SH-SY5Y (cell line): ENCODE results near the gene DGKG.

Experiments
- GATA2 ChIP-seq: IDR thresholded peaks from 2 replicates; pipeline ENCODE4 v1.6.1; 2011; ENCODE audit warnings: mild to moderate bottlenecking, low read depth, low read length
- GATA3 ChIP-seq: IDR thresholded peaks from 2 replicates; pipeline ENCODE4 v1.6.1; 2011; ENCODE audit warnings: low read depth, mild to moderate bottlenecking, low read length, moderate library complexity

Gene DGKG

GRCh38 chr3:186281176-186281575, 80.9 kb downstream of the DGKG start:
- TF ChIP-seq GATA2, result no peak
- no peak for TF ChIP-seq GATA3

- TF ChIP-seq GATA3 (no peak), GATA2 (no peak)
Measured at GRCh38 chr3:186280737-186281136, 81.3 kb downstream of the DGKG start.

- TF ChIP-seq GATA3, result no peak
- TF ChIP-seq GATA2, result no peak
Measured at GRCh38 chr3:186277268-186277909, 84.6 kb downstream of the DGKG start.

- TF ChIP-seq GATA2 (no peak), GATA3 (no peak)
Measured at GRCh38 chr3:186275436-186275835, 86.6 kb downstream of the DGKG start.

- TF ChIP-seq GATA3 (no peak), GATA2 (no peak)
Measured at GRCh38 chr3:186273586-186273985, 88.4 kb downstream of the DGKG start.

GRCh38 chr3:186270701-186271100, 91.3 kb downstream of the DGKG start:
- TF ChIP-seq GATA2 (no peak), GATA3 (no peak)

GRCh38 chr3:186268616-186269448, 93.2 kb downstream of the DGKG start:
- TF ChIP-seq GATA2, result no peak

- TF ChIP-seq GATA3 (no peak), GATA2 (no peak)
Measured at GRCh38 chr3:186267758-186268157, 94.3 kb downstream of the DGKG start.

GRCh38 chr3:186264608-186265400, 97.2 kb downstream of the DGKG start:
- TF ChIP-seq GATA2 (no peak), GATA3 (no peak)

GRCh38 chr3:186261638-186262037, 100.4 kb downstream of the DGKG start:
- no peak for TF ChIP-seq GATA2
- TF ChIP-seq GATA3, result no peak

GRCh38 chr3:186260726-186261125, 101.3 kb downstream of the DGKG start:
- TF ChIP-seq GATA2 (no peak), GATA3 (no peak)

- TF ChIP-seq GATA3 (no peak), GATA2 (no peak)
Measured at GRCh38 chr3:186259612-186260383, 102.2 kb downstream of the DGKG start.

GRCh38 chr3:186258968-186259367, 103.1 kb downstream of the DGKG start:
- TF ChIP-seq GATA2, result peak; percentile 29; the same call in 1 of the 2 replicates
- TF ChIP-seq GATA3, result no peak

- TF ChIP-seq GATA3, result no peak
- no peak for TF ChIP-seq GATA2
Measured at GRCh38 chr3:186257866-186258265, 104.2 kb downstream of the DGKG start.
